ENCODE results near the gene JPH2. TPM values are rescaled to one million over a fixed set of nuclear protein-coding genes. Genes with fewer than 3 reads are reported as not detected.

JPH2 gene
- total RNA-seq, 1 experiment from 2014 or later, result 0.17 TPM

DNA sequence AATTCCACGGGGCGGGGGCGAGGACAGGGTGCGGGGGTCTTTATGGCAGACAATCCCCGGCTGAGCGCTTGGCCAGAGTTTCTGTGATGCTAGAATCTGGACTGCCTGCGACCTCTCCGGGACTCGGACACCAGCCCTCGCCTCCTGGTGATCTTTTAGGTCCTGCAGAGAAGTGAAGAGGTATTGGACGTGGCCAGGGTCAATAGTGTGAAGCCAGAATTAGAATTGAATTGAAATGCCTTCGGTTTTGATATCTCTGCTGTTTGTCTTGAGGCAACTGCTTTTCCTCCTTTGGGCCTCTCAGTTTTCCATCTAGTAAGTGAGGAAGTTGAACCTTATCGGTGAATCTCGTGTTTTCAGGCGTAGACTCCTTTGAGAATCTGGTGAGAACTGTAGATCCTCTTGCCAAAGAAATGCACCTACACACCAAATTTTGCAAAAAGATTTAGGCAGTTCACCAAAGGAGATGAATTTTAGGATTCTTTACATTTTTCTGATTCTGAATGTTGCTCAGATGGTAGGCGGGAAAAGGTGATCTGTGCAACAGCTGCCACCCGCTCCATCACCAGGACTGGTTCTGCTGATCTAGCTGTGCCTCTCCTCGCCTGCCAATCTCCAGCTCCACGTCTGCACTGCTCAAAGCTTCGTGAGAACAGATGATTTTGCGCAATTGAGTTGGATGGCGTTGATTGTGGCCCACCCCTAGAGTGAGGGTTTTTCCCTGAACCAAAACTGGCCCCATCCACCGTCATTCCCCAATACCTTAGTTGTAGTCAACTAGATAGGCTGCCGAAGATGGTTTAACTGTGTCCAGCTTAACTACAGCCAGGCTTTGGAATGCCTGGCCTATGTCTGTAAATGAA, 24.4 kb upstream of the JPH2 start:
- peaks cover 0 to under 1% of the 10 kb centered on the region in 2 experiments; a peak in 2 of 4 replicates for H3K36me3 ChIP-seq (ENCODE audit: control insufficient read depth in 1 of 2, insufficient read depth in 2 of 2, low read length in 2 of 2)
- TF ChIP-seq RAD21 (IDR thresholded peaks at IDR 0.05; ENCODE audit: low read depth) (no peak), CEBPB (IDR thresholded peaks at IDR 0.05; ENCODE audit: low read depth) (no peak), EGR1 (IDR thresholded peaks at IDR 0.05; ENCODE audit: low read depth) (no peak), ZFX (IDR thresholded peaks at IDR 0.05) (no peak), SRF (IDR thresholded peaks at IDR 0.05; ENCODE audit: low read depth) (no peak), SIN3A (IDR thresholded peaks at IDR 0.05; ENCODE audit: low read depth) (no peak), YY1 (IDR thresholded peaks at IDR 0.05; ENCODE audit: extremely low read depth, insufficient replicate concordance, low read depth, low read length) (no peak), EZH2phosphoT487 (IDR thresholded peaks at IDR 0.05; ENCODE audit: borderline replicate concordance) (no peak), POLR2AphosphoS5 (IDR thresholded peaks at IDR 0.05; ENCODE audit: low read depth, low read length) (no peak), ELF1 (IDR thresholded peaks at IDR 0.05; ENCODE audit: borderline replicate concordance, low read depth) (no peak), FOSL1 (IDR thresholded peaks at IDR 0.05; ENCODE audit: low read depth) (no peak), SP1 (IDR thresholded peaks at IDR 0.05; ENCODE audit: low read depth) (no peak)
- TF ChIP-seq, protein P1, sequence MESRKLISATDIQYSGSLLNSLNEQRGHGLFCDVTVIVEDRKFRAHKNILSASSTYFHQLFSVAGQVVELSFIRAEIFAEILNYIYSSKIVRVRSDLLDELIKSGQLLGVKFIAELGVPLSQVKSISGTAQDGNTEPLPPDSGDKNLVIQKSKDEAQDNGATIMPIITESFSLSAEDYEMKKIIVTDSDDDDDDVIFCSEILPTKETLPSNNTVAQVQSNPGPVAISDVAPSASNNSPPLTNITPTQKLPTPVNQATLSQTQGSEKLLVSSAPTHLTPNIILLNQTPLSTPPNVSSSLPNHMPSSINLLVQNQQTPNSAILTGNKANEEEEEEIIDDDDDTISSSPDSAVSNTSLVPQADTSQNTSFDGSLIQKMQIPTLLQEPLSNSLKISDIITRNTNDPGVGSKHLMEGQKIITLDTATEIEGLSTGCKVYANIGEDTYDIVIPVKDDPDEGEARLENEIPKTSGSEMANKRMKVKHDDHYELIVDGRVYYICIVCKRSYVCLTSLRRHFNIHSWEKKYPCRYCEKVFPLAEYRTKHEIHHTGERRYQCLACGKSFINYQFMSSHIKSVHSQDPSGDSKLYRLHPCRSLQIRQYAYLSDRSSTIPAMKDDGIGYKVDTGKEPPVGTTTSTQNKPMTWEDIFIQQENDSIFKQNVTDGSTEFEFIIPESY (IDR thresholded peaks at IDR 0.05; ENCODE audit: extremely low read depth, insufficient replicate concordance, low read length), result no peak
- TF ChIP-seq, protein P2, sequence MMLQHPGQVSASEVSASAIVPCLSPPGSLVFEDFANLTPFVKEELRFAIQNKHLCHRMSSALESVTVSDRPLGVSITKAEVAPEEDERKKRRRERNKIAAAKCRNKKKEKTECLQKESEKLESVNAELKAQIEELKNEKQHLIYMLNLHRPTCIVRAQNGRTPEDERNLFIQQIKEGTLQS (IDR thresholded peaks at IDR 0.05), result no peak
- TF ChIP-seq, protein P3, sequence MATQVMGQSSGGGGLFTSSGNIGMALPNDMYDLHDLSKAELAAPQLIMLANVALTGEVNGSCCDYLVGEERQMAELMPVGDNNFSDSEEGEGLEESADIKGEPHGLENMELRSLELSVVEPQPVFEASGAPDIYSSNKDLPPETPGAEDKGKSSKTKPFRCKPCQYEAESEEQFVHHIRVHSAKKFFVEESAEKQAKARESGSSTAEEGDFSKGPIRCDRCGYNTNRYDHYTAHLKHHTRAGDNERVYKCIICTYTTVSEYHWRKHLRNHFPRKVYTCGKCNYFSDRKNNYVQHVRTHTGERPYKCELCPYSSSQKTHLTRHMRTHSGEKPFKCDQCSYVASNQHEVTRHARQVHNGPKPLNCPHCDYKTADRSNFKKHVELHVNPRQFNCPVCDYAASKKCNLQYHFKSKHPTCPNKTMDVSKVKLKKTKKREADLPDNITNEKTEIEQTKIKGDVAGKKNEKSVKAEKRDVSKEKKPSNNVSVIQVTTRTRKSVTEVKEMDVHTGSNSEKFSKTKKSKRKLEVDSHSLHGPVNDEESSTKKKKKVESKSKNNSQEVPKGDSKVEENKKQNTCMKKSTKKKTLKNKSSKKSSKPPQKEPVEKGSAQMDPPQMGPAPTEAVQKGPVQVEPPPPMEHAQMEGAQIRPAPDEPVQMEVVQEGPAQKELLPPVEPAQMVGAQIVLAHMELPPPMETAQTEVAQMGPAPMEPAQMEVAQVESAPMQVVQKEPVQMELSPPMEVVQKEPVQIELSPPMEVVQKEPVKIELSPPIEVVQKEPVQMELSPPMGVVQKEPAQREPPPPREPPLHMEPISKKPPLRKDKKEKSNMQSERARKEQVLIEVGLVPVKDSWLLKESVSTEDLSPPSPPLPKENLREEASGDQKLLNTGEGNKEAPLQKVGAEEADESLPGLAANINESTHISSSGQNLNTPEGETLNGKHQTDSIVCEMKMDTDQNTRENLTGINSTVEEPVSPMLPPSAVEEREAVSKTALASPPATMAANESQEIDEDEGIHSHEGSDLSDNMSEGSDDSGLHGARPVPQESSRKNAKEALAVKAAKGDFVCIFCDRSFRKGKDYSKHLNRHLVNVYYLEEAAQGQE (IDR thresholded peaks at IDR 0.05; ENCODE audit: low read depth), result no peak
- H3K27me3 ChIP-seq (ENCODE audit: insufficient read depth, low read length), result no peaks in the 10 kb centered on the region
- intact Hi-C loops (cut with micrococcal nuclease), result loop anchor here (5.0 kb wide), 1 partner anchor 516 kb away; no protein-coding TSS in a partner anchor
- H3K27ac ChIP-seq (ENCODE audit: low read depth, low read length), result peak overlapping the region; percentile 57
- ATAC-seq, result peak; percentile 20; the same call in 1 of the 2 replicates
- RAD21 ChIA-PET (ENCODE audit: low non-redundant PET in 1 of 2, low total read pairs in 2 of 2, uncharacterized antibody in 2 of 2, unreplicated experiment in 2 of 2), result no interaction called here
- no peak overlapping the region for H2AFZ ChIP-seq (ENCODE audit: low read depth, low read length, poor library complexity, severe bottlenecking)
- peaks cover 40% of the 10 kb centered on the region for H3K79me2 ChIP-seq (ENCODE audit: insufficient read depth, low read length)
- no peaks in the 10 kb centered on the region for H3K9me3 ChIP-seq (ENCODE audit: control insufficient read depth in 1 of 2, insufficient read depth in 1 of 2, low read depth in 1 of 2, low read length in 2 of 2)
- no peaks in the 10 kb centered on the region for H3K9me2 ChIP-seq (ENCODE audit: insufficient read depth)
- no peaks in the 10 kb centered on the region for H4K20me1 ChIP-seq (ENCODE audit: insufficient read depth)
- peak overlapping the region; percentile 68 to 97 for H3K4me3 ChIP-seq (replicated peaks in 1 of 2; ENCODE audit: low read depth in 1 of 2, low read length in 2 of 2)
- H3K9ac ChIP-seq (ENCODE audit: low read length), result peak overlapping the region; percentile 69
- POLR2A ChIA-PET, result no interaction called here
- BruUV-seq (replicated peaks), result TSS peak; percentile 91
- H3K4me2 ChIP-seq (ENCODE audit: low read length), result peak overlapping the region; percentile 90
- H3K4me1 ChIP-seq (ENCODE audit: control insufficient read depth in 1 of 2, insufficient read depth in 2 of 2, low read length in 2 of 2), result peaks cover 23 to 33% of the 10 kb centered on the region in 2 experiments
- no peak for DNase-seq (ENCODE audit: low read depth, low spot score)
- CTCF ChIA-PET, result no interaction called here
